GM12864 (cell line): ENCODE data around the gene PEX3.

Source experiments
- DNase-seq: peaks from one replicate; pipeline ENCODE4 v3.0.0-alpha.2; 2011; ENCODE audit warnings: low read depth
- H3K4me3 ChIP-seq: 2 replicates; pipeline ENCODE4 v1.5.1; 2011; ENCODE audit warnings: mild to moderate bottlenecking, low read depth, low read length, control low read depth
- TF ChIP-seq, protein P1 (sequence below): IDR thresholded peaks from 2 replicates; pipeline ENCODE4 v1.5.1; 2011; ENCODE audit warnings: low read depth, mild to moderate bottlenecking, moderate library complexity, low read length, control low read depth, inconsistent platforms; ENCODE audit errors: missing control alignments

PEX3 gene

DNA sequence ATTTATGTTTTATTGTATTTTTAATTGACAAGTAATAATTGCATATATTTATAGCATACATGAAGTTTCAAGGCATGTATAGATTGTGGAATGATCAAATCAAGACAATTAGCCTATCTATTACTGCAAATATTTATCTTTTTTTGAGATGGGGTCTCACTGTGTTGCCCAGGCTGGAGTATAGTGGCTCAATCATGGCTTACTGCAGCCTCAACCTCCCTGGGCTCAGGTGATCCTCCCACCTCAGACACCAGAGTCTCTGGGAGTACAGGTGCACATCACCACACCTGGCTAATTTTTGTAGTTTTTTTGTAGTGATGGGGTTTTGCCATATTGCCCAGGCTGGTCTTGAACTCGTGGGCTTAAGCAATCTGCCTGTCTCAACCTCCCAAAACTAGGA lies 77.1 kb downstream of the PEX3 start:
- TF ChIP-seq, protein P1, sequence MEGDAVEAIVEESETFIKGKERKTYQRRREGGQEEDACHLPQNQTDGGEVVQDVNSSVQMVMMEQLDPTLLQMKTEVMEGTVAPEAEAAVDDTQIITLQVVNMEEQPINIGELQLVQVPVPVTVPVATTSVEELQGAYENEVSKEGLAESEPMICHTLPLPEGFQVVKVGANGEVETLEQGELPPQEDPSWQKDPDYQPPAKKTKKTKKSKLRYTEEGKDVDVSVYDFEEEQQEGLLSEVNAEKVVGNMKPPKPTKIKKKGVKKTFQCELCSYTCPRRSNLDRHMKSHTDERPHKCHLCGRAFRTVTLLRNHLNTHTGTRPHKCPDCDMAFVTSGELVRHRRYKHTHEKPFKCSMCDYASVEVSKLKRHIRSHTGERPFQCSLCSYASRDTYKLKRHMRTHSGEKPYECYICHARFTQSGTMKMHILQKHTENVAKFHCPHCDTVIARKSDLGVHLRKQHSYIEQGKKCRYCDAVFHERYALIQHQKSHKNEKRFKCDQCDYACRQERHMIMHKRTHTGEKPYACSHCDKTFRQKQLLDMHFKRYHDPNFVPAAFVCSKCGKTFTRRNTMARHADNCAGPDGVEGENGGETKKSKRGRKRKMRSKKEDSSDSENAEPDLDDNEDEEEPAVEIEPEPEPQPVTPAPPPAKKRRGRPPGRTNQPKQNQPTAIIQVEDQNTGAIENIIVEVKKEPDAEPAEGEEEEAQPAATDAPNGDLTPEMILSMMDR: no peak
- no peak for DNase-seq
- H3K4me3 ChIP-seq: no peak overlapping the region

DNA sequence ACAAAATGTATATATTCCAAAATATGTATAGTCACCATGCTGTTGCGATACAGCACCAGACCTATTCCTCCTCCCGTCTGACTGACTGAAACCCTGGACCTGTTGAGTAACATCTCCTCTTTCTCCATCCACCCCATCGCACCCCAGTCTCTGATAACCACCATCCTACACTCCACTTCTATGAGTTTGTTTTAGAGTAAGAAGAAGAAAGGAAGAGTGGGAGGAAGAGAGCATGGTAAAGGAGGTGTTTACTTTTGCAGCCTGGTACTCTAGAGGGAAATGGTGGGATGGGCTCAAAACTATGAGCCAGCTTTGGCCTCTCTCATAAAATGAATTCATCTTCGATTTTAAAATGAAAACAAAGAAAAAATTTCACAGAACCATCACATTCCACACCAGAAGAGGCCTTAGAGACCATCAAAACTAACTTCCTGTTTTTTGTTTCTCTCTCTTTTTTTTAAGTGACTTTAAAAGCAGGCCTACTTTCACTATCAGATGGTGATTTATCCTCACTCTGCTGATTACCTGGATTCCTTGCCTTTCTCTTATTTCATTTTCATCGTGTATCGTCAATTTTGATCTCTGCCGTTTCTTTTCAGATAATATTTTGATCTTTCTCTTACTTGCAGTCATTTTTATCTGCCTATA lies 77.7 kb downstream of the PEX3 start:
- DNase-seq: no peak
- no peak overlapping the region for H3K4me3 ChIP-seq
- TF ChIP-seq, protein P1: no peak

DNA sequence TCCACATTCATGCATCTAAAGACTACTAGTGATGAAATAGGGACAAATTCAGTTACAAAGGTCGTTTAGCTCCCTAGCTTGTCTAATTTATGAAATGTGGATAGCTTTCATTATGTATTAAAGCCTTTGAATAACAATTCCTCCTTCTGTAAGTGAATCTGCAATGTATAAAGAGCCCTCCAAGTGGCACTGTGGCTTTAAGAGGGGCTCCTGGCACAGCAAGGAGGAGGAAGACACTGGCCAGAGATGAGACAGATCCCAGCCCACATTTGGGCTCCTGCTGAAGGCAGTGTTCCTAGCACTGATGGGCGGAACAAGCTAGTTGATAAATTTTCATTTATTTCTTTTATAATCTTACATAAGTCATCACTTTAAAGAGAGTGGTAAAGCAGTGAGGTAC lies 78.5 kb downstream of the PEX3 start:
- TF ChIP-seq, protein P1: no peak
- no peak for DNase-seq

DNA sequence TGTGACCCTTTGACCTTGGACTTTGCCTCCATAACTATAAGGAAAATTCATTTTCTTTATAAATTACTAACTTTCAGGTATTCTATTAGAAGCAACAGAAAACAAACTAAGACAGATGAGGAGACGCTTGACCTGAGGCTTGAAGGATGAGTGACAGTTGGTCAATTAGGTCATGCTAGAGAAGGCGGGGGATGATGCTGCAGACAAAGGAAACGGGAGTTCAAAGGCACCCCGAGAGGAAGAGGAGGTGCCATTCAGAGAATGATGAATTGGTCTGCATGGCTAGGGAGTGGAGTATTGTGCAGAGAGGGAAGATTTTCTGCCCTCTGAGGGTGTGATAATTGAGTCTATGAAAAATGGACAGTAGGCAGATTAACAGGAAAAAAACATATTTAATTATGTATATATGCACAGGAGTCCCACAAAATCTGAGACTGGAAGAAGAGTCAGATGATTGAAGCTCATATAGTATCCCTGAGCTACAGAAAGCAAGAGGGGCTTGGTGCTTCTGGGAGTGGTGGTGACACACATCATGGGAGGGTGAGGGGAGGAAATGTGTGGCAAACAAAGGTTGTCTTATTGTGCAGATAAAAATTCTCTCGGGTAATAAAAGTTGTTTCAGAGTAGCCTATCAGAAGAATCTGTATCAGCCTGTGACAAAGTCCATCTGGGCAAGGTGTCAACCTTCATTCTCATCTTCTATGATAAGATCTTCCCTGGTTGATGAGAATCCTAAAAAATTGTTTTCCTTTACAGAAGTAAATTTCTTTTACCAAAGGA lies 81.3 kb downstream of the PEX3 start:
- H3K4me3 ChIP-seq: no peak overlapping the region
- TF ChIP-seq, protein P1: no peak
- no peak for DNase-seq

More for the DNA sequence above, 78.5 kb downstream of the PEX3 start:
- H3K4me3 ChIP-seq: no peak overlapping the region

DNA sequence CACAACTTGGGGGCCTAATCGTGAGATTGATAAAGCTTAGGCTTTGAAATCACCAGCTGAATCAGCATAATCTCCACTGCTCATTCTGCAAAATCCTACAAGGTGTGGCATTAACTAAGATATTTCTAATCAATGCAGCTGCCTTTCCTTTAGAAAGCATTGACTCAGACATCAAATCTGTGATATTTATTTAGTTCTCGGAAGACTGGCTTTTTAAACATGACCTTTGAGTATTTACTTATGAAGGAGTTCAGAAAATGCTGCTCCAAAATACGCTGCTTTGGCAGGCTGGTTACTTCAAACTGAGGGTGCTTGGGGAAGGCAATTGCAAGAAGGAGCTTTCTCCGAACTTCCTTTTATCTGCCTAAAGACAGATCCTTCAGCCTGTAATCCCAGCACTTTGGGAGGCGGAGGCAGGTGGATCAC lies 84.6 kb downstream of the PEX3 start:
- no peak overlapping the region for H3K4me3 ChIP-seq
- DNase-seq: no peak
- TF ChIP-seq, protein P1: no peak

DNA sequence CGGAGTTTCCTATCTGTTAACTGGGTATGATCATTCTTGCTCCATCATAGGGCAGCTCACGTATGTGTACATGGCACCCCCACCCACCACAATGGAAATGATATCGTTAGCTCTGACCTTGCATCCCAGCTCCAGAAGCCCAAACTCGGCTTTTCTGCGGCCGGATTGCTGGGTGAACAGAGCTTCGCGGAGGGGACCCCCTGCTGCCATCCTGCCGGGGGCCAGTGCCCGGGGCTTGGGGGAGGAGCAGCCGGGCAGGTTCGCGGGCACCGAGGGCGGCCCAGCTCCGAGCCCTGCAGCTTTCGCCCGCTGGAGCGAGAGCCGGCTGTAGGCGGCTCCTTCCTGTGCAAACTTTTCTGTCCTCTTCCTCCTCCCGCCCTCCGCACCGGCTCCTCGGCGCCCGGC lies 85.9 kb downstream of the PEX3 start:
- TF ChIP-seq, protein P1: no peak
- no peak for DNase-seq
- H3K4me3 ChIP-seq: peak overlapping the region; percentile 52
